Measurements from ENCODE around the gene ATRNL1. TPM values are rescaled to one million over a fixed set of nuclear protein-coding genes. Genes with fewer than 3 reads are reported as not detected.

Gene ATRNL1
- total RNA-seq, result 856 TPM

GRCh38 chr10:115093286-115093775 is at the start of gene ATRNL1:
ATRNL1 (plus strand) TSS chr10:115093365; CDS start chr10:115093751, 386 bp downstream.
- DNase-seq, result no peak

- DNase-seq, result no peak
Observed at GRCh38 chr10:115043719-115044118, 49.4 kb upstream of the ATRNL1 start.

- DNase-seq, result no peak
Observed at GRCh38 chr10:115044891-115045290, 48.3 kb upstream of the ATRNL1 start.

- no peak for DNase-seq
Observed at GRCh38 chr10:115045499-115045898, 47.7 kb upstream of the ATRNL1 start.

GRCh38 chr10:115046686-115047236 is 46.4 kb upstream of the ATRNL1 start:
- DNase-seq, result no peak

- no peak for DNase-seq
Observed at GRCh38 chr10:115047705-115048104, 45.5 kb upstream of the ATRNL1 start.

GRCh38 chr10:115049318-115049717 is 43.8 kb upstream of the ATRNL1 start:
- no peak for DNase-seq

- DNase-seq, result no peak
Observed at GRCh38 chr10:115049960-115050359, 43.2 kb upstream of the ATRNL1 start.

- DNase-seq, result no peak
Observed at GRCh38 chr10:115050375-115051010, 42.7 kb upstream of the ATRNL1 start.

- no peak for DNase-seq
Observed at GRCh38 chr10:115051216-115051615, 41.9 kb upstream of the ATRNL1 start.

- no peak for DNase-seq
Observed at GRCh38 chr10:115052226-115052625, 40.9 kb upstream of the ATRNL1 start.

- no peak for DNase-seq
Observed at GRCh38 chr10:115052728-115053127, 40.4 kb upstream of the ATRNL1 start.

- DNase-seq, result no peak
Observed at GRCh38 chr10:115056186-115056585, 37.0 kb upstream of the ATRNL1 start.

GRCh38 chr10:115059301-115059898 is 33.8 kb upstream of the ATRNL1 start:
- no peak for DNase-seq

GRCh38 chr10:115063701-115064658 is 29.2 kb upstream of the ATRNL1 start:
- DNase-seq, result no peak

GRCh38 chr10:115065801-115066200 is 27.4 kb upstream of the ATRNL1 start:
- no peak for DNase-seq

GRCh38 chr10:115066528-115066927 is 26.6 kb upstream of the ATRNL1 start:
- no peak for DNase-seq

- DNase-seq, result no peak
Observed at GRCh38 chr10:115073796-115074195, 19.4 kb upstream of the ATRNL1 start.

- no peak for DNase-seq
Observed at GRCh38 chr10:115082506-115082905, 10.7 kb upstream of the ATRNL1 start.

GRCh38 chr10:115084277-115084850 is 8.8 kb upstream of the ATRNL1 start:
- DNase-seq, result no peak

GRCh38 chr10:115091161-115091560 is 2.0 kb upstream of the ATRNL1 start:
- DNase-seq, result no peak

- DNase-seq, result no peak
Observed at GRCh38 chr10:115092258-115092554, 959 bp upstream of the ATRNL1 start.
